IPS-NIHi7 (cell line): ENCODE results near the gene CELSR3.

Experiments used
- DNase-seq: peaks from one replicate; pipeline ENCODE4 v3.0.0; 2012; ENCODE audit warnings: mixed read lengths; ENCODE audit errors: extremely low spot score

Gene CELSR3

GRCh38 chr3:48662753-48663488, at the start of gene CELSR3:
CELSR3 (minus strand) TSS chr3:48662886; CDS start chr3:48662634, 252 bp downstream.
- DNase-seq: peak; percentile 73

GRCh38 chr3:48711727-48712126, 49.0 kb upstream of the CELSR3 start:
- DNase-seq: no peak

GRCh38 chr3:48709051-48709461, 46.4 kb upstream of the CELSR3 start:
- DNase-seq: no peak

- no peak for DNase-seq
Observed at GRCh38 chr3:48708481-48708889, 45.8 kb upstream of the CELSR3 start.

- DNase-seq: no peak
Observed at GRCh38 chr3:48707157-48707556, 44.5 kb upstream of the CELSR3 start.

- DNase-seq: no peak
Observed at GRCh38 chr3:48702320-48702920, 39.7 kb upstream of the CELSR3 start.

GRCh38 chr3:48700731-48701405, 38.2 kb upstream of the CELSR3 start:
- DNase-seq: no peak

GRCh38 chr3:48698891-48699290, 36.2 kb upstream of the CELSR3 start:
- DNase-seq: no peak

- no peak for DNase-seq
Observed at GRCh38 chr3:48697952-48698351, 35.3 kb upstream of the CELSR3 start.

- DNase-seq: no peak
Observed at GRCh38 chr3:48696601-48697000, 33.9 kb upstream of the CELSR3 start.

GRCh38 chr3:48696156-48696555, 33.5 kb upstream of the CELSR3 start:
- no peak for DNase-seq

- peak; percentile 82 for DNase-seq
Observed at GRCh38 chr3:48695393-48695753, 32.7 kb upstream of the CELSR3 start.

GRCh38 chr3:48694610-48695392, 32.1 kb upstream of the CELSR3 start:
- no peak for DNase-seq

- no peak for DNase-seq
Observed at GRCh38 chr3:48693826-48694225, 31.1 kb upstream of the CELSR3 start.

GRCh38 chr3:48692551-48692950, 29.9 kb upstream of the CELSR3 start:
- no peak for DNase-seq

- no peak for DNase-seq
Observed at GRCh38 chr3:48690846-48691458, 28.3 kb upstream of the CELSR3 start.

- DNase-seq: no peak
Observed at GRCh38 chr3:48689384-48689783, 26.7 kb upstream of the CELSR3 start.

GRCh38 chr3:48688737-48689075, 26.0 kb upstream of the CELSR3 start:
- DNase-seq: no peak

GRCh38 chr3:48688032-48688736, 25.5 kb upstream of the CELSR3 start:
- no peak for DNase-seq

GRCh38 chr3:48687220-48687678, 24.6 kb upstream of the CELSR3 start:
- DNase-seq: no peak
